GM18873 (cell line): ENCODE results near the gene DNM3.
A peak's percentile ranks its signal among the peaks of the same experiment; 100 is the strongest.

ENCODE experiments used
- ATAC-seq: cut with Tn5 transposase; IDR thresholded peaks from one replicate; pipeline ENCODE4 v1.9.1; 2021; ENCODE audit warnings: mild to moderate bottlenecking, moderate library complexity, moderate number of reproducible peaks; ENCODE audit not compliant: unreplicated experiment, low FRiP score

DNM3 gene

DNA sequence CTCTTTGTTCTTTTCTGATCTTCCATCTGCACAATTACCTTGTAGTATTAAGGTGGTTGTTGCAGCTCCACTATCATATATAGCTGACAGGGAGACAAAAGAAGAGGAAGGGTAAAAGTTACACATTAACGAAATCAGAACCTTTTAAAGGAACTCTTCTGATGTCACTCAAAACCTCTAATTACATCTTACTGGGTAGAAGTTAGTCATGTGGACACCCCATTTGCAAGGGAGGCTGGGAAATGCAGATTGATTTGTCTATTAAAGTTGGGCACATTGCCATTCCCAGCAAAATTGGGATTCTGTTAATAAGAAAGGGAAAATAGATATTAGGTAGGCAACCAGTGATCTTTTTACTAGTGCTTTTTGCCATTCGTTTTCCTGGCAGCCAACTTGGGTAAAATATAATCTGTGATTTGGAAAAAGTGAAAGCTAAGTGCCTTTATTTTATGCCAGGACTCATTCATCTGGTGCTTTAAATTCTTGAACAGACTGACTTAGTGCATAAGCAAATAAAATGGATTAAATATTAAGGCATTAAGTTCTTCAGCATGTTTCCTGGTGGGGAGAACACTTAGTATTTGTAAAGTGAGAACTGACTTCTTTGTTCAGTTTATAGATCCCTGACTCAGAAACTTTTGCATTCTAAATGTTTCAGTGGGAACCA, 71.3 kb downstream of the DNM3 start:
- ATAC-seq: no peak

DNA sequence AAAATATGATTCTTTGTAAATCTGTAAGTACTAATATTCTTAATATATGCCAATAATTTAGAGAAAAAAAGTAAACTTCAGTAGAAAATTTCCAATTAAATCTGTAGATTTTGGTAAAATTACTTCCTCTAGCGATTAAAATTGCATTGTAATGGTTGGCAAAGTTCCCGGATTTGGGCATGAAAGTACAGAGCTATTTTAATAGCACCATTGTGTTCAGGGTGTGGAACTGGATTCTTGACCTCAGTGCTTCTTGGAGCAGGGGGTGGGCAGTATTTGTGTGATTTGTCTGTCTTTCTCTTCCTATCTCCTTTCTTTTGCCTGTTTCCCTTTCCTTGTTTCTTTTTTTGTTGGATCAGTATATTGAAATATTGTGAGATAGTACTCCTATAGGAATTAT, 72.1 kb downstream of the DNM3 start:
- ATAC-seq: no peak

DNA sequence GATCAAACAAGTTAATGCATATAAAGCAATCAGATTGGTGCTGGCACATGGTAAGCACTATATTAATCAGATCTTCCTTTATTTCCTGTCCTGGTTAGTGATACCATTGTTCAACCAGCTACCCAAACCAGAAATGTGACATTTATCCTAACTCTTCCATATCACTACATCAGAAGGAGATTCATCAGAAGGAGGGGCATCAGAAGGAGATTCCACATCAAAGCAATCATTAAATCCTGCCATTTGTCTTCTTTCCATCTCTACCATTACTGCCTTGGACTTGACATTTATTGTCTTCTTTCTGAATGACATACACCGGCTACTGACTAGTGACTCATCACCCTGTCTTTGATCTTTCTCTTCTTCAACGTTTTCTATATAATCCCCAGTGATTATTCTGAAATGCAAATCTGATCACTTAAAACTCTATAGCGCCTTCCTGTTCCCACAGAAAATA, 75.0 kb downstream of the DNM3 start:
- ATAC-seq: no peak

DNA sequence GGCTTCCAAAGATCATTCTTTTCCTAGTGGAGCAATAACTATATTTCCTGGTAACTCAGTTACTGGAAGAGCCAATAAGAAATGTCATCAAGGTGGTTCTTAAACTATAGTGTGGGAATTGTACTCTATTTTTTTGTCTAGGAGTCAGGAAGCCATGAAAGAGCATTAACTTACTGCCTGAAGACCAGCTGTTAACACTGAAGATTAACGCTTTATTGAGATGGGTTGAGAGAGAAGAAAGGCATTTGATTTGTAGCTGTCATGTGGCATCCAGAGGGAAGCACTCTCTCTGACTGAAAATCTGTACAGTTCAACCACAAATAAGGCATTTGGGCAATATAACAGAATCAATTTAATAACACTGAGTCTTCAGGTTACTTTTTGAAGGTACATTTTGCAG, 76.0 kb downstream of the DNM3 start:
- no peak for ATAC-seq

DNA sequence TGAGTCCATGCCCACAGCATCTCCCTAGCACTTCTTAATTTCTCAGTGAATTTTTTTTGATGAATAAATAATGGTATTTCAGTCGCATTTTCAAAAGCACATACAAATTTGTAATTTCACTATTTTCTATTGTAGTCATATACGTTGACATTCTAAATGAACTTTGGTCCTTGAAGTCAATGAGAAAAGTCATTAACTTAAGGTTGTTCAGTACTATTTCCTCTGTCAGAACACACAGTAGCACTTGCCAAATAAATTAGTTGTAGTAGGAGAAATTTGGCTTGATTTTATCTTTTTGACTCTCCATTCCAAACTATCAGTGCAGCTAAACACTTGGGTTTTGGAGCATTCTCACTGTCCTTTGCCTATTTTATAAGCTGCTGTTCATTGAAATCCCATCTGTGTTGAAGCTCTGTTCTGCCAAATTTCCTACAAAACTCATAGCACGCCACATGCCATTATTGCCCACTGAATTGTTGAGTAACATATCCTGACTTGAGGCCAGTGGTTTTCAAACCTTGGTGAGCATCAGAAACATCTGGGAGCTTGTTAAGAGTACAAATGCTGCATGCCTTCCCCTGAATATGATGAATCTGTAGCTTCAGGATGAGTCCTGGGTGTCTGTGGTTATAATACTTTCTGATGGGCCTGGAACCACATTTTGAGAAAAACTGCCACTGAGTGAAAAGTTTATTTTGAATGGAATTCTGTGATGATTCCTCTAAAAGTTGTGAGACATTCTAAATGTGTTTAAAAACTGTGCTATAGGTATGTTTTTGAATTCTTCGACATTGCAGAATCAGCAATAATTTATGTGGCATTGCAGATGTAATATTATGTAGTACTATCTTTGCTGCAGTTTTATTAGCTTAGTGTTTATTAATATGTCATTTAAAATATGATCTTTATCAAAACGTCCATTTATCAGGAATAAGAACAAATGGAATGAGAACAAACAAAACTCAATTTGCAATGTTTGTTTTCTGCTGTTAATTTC, 78.9 kb downstream of the DNM3 start:
- ATAC-seq: no peak

GRCh38 chr1:171922999-171923398, 81.7 kb downstream of the DNM3 start:
- no peak for ATAC-seq

DNA sequence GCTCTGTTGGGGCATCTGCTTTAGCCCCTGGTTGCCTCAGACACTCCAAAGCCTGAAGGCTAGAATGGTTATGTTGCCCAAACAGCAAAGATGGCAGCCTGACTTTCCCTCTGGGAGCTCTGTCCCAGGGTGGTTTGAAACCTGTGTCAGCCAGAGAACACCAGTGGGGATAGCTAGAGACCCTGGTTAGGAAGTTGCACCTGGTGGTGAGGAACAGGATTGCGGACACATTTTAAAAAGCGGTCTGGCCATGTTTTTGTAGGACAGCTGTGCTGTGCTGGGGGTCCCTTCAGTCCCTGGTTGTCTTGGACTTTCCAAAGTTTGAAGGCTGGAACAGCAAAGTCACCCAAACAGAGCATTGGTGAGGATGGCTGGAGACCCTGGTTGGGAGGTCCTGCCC, 87.8 kb downstream of the DNM3 start:
- no peak for ATAC-seq

- ATAC-seq: no peak
Measured at GRCh38 chr1:171931752-171932151, 90.5 kb downstream of the DNM3 start.

- no peak for ATAC-seq
Measured at GRCh38 chr1:171934664-171935063, 93.4 kb downstream of the DNM3 start.

GRCh38 chr1:171935086-171935485, 93.8 kb downstream of the DNM3 start:
- ATAC-seq: no peak

DNA sequence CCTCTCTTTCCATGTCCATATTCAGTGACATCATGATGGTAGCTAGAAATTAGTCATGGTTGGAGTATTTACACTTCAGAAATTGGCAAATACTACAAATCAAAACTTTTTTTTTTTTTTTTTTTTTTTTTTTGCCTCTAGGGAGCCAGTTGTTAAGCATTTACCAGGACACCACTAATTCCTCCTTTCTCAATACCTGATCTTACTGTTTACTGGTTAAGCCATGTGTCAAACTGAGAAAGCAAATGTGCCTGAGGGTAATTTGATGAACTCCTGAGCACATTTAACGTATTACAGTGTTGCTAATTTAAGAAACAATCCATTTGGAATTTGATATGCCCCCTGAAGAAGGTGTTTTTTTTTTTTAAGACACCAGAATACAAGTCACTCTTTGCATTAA, 94.4 kb downstream of the DNM3 start:
- no peak for ATAC-seq

- no peak for ATAC-seq
Measured at GRCh38 chr1:171937938-171938337, 96.6 kb downstream of the DNM3 start.

- ATAC-seq: no peak
Measured at GRCh38 chr1:171939740-171940139, 98.4 kb downstream of the DNM3 start.

- ATAC-seq: no peak
Measured at GRCh38 chr1:171940368-171940767, 99.1 kb downstream of the DNM3 start.

- ATAC-seq: no peak
Measured at GRCh38 chr1:171941920-171942319, 100.6 kb downstream of the DNM3 start.

- ATAC-seq: no peak
Measured at GRCh38 chr1:171943973-171944561, 102.8 kb downstream of the DNM3 start.

GRCh38 chr1:171948511-171948910, 107.2 kb downstream of the DNM3 start:
- no peak for ATAC-seq

DNA sequence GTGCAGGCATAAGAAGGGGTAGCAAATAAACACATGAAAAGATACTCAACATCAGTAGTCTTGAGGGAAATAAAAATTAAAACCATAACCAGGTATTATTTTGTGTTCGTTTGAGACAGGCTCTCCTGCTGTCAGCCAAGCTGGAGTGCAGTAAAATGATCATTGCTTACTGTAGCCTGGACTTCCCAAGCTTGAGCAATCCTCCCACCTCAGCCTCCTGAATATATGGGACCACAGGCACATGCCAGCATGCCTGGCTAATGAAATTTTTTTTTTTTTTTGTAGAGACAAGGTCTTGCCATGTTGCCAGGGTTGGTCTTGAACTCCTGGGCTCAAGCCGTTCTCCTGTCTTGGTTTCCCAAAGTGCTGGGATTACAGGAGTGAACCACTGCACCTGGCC, 108.0 kb downstream of the DNM3 start:
- ATAC-seq: no peak

DNA sequence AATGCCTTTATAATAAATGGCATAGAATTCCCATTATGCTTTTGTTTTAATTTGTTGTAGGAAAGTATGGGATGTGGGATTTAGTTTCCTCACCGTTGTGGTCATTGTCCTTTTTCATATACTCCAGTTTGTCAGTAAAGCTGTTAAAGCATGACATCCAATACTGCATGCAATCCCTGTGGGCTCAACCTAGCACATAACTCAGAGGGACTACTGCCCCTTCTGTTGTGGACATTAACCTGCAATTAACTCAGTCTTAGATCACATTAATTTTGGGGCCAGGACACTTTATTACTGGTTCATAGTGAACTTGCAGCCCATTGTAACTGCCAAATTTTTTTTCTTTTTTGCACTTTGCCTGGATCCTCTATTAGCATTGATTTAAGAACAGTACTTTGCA, 112.5 kb downstream of the DNM3 start:
- no peak for ATAC-seq

- ATAC-seq: no peak
Measured at GRCh38 chr1:171954361-171954760, 113.1 kb downstream of the DNM3 start.

- peak; percentile 60 for ATAC-seq
Measured at GRCh38 chr1:171961861-171962260, 120.6 kb downstream of the DNM3 start.
